ENCODE results near the gene PRUNE1. TPM values are rescaled to one million over a fixed set of nuclear protein-coding genes. Genes with fewer than 3 reads are reported as not detected.

The PRUNE1 gene
- total RNA-seq, 2 donors from 2014 or later: 15.8 to 19.4 TPM

- ATAC-seq (no peak), DNase-seq (peak; percentile 63 to 89 (median 80))
- Histone ChIP-seq H3K27ac (peak overlapping the region; percentile 49 to 75 (median 64)), H3K4me3 (no peak overlapping the region), H3K4me1 (peaks cover 55% of the 10 kb centered on the region), H3K9me3 (no peaks in the 10 kb centered on the region), H3K27me3 (no peaks in the 10 kb centered on the region), H3K36me3 (replicated peaks in 1 of 2; ENCODE audit: insufficient read depth in 1 of 2, low read depth in 2 of 2) (no peaks in the 10 kb centered on the region)
- intact Hi-C loops (cut with DNase I): no loop called here
- WGBS, 2 donors: 46 to 60% methylated on average over 10 to 11 of the region's 11 CpGs
- TF ChIP-seq POLR2A (IDR thresholded peaks at IDR 0.05): peak in 2 of 3 donors; percentile 37 to 43
- TF ChIP-seq, protein P1, sequence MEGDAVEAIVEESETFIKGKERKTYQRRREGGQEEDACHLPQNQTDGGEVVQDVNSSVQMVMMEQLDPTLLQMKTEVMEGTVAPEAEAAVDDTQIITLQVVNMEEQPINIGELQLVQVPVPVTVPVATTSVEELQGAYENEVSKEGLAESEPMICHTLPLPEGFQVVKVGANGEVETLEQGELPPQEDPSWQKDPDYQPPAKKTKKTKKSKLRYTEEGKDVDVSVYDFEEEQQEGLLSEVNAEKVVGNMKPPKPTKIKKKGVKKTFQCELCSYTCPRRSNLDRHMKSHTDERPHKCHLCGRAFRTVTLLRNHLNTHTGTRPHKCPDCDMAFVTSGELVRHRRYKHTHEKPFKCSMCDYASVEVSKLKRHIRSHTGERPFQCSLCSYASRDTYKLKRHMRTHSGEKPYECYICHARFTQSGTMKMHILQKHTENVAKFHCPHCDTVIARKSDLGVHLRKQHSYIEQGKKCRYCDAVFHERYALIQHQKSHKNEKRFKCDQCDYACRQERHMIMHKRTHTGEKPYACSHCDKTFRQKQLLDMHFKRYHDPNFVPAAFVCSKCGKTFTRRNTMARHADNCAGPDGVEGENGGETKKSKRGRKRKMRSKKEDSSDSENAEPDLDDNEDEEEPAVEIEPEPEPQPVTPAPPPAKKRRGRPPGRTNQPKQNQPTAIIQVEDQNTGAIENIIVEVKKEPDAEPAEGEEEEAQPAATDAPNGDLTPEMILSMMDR (IDR thresholded peaks at IDR 0.05): no peak
Measured at GRCh38 chr1:150976879-150977694, 31.2 kb upstream of the PRUNE1 start.

- no peak overlapping the region for H3K4me3 ChIP-seq
- no peaks in the 10 kb centered on the region for H3K9me3 ChIP-seq
- ATAC-seq: peak; percentile 34
- intact Hi-C loops (cut with DNase I): no loop called here
- peaks cover 52% of the 10 kb centered on the region for H3K4me1 ChIP-seq
- no peaks in the 10 kb centered on the region for H3K27me3 ChIP-seq
- DNase-seq: peak; percentile 90 to 95 (median 92)
- TF ChIP-seq, protein P1 (IDR thresholded peaks at IDR 0.05): peak; percentile 97 to 100 (median 100)
- peak in 1 of 3 donors; percentile 9 for TF ChIP-seq POLR2A (IDR thresholded peaks at IDR 0.05)
- 7 to 12% methylated on average over 14 to 23 of the region's 23 CpGs for WGBS, 2 donors
- H3K27ac ChIP-seq: peak overlapping the region; percentile 36 to 82 (median 82)
- no peaks in the 10 kb centered on the region for H3K36me3 ChIP-seq (replicated peaks in 1 of 2; ENCODE audit: insufficient read depth in 1 of 2, low read depth in 2 of 2)
Measured at GRCh38 chr1:150979092-150980056, 28.9 kb upstream of the PRUNE1 start.

DNA sequence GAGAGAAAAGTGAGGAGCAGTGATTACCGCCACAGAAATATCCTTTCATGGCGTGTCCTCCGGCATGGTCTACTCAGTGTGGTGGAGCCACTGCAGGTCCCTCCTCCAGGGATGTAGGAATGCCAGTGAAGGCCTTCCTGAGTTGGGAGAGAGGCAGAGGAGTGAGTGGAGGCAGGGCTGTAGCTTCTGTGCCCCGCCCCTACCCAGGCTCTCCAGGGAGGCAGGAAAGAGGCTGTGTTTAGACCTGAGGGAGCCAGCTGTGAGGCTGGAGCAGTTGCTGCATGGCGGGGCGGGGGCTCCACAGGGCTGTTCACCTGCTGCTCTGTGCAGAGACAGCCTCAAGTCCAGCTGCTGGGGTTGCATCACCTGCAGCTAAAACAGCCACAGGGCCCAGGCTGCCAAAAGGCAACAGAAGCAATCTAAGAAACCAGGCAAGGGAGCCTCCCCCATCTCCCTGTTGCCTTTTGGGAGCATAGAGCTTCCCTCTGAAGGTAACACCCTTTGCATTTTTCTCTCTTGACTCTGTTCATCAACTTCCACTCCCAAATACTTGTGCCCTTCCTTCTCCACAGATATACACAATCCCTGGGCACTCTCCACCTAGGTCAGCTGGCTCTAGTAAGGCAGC is 27.0 kb upstream of the PRUNE1 start:
- Histone ChIP-seq H3K4me1 (peaks cover 58% of the 10 kb centered on the region), H3K27ac (peak overlapping the region; percentile 72 to 82 (median 82)), H3K36me3 (replicated peaks in 1 of 2; ENCODE audit: insufficient read depth in 1 of 2, low read depth in 2 of 2) (no peaks in the 10 kb centered on the region), H3K9me3 (no peaks in the 10 kb centered on the region), H3K4me3 (no peak overlapping the region), H3K27me3 (no peaks in the 10 kb centered on the region)
- intact Hi-C loops (cut with DNase I): no loop called here
- DNase-seq: peak; percentile 55 to 72 (median 64)
- TF ChIP-seq, protein P1 (IDR thresholded peaks at IDR 0.05): no peak
- peak in 2 of 3 donors; percentile 68 to 70 for TF ChIP-seq POLR2A (IDR thresholded peaks at IDR 0.05)
- 43 to 58% methylated on average over 4 to 6 of the region's 6 CpGs for WGBS, 2 donors
- peak; percentile 51 for ATAC-seq

DNA sequence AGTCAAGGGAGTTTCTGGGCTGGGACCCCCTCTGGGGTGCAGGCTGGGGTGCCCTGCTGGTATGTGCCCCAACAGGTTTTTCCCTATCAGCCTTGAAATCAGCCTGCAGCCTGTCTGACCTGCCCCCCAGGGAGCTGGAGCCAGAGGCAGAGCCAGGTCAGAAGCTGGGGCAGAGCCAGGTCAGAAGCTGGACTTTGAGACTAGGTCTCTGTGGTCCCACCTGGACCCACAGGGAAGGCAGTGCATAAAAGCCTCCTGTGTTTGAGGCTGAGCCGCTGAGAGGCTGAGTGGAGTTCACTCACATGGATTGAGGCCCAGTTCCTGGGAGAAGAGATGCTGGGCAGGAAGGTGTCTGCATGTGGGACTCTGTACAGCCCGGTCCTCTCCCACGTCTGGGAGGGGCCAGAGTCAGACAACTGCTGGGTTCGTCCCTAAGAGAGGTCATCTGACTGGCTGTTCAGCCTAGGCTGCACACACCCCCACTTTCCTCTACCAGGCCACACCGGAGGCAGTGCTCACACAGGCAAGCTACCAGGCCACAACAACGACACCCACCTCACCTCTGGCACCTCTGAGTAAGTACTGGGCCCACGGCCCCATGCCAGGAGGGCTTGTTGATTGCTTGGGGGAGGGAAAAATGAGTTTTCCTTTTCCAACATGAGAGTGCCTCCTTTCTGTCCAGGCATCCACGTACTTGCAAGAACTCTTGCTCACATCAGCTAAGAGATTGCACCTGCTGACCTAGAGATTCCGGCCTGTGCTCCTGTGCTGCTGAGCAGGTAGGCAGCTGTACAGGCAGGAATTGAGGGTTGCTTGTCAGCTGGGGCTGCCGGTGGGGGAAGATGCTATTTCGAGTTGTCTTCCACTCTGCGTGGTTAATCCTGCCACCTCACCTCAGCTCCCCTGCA is 26.2 kb upstream of the PRUNE1 start, which contains the start of gene ANXA9:
Gene ANXA9 (plus strand): TSS at position 488 of the 908 bp plus-strand sequence. CDS start 814 bp downstream, outside the sequence.
- intact Hi-C loops (cut with DNase I): no loop called here
- ATAC-seq: peak; percentile 75
- H3K4me3 ChIP-seq: no peak within 1 kb of the TSS
- no peaks in the 10 kb centered on the region for H3K27me3 ChIP-seq
- WGBS, 2 donors: 0 to 49% methylated on average over 1 to 12 of the region's 12 CpGs
- TF ChIP-seq POLR2A (IDR thresholded peaks at IDR 0.05): peak in 2 of 3 donors; percentile 57 to 60
- TF ChIP-seq, protein P1 (IDR thresholded peaks at IDR 0.05): no peak
- H3K4me1 ChIP-seq: peaks cover 58% of the 10 kb centered on the region
- peak; percentile 73 to 87 (median 84) for DNase-seq
- no peaks in the 10 kb centered on the region for H3K9me3 ChIP-seq
- no peaks in the 10 kb centered on the region for H3K36me3 ChIP-seq (replicated peaks in 1 of 2; ENCODE audit: insufficient read depth in 1 of 2, low read depth in 2 of 2)
- H3K27ac ChIP-seq: peak within 1 kb of the TSS; percentile 72 to 82 (median 82)

Data from body of pancreas (tissue), 4 donors.